ENCODE data around the gene FOSL2.

Gene FOSL2

GRCh38 chr2:28357948-28358667, 34.5 kb upstream of the FOSL2 start:
- no peaks in the 10 kb centered on the region for H3K9me3 ChIP-seq (ENCODE audit: insufficient read depth, low read depth, low read length)
- H3K9ac ChIP-seq (ENCODE audit: low read depth, low read length) = no peak overlapping the region
- H3K27ac ChIP-seq (ENCODE audit: low read depth, low read length) = no peak overlapping the region
- no peaks in the 10 kb centered on the region for H3K4me1 ChIP-seq (ENCODE audit: insufficient read depth, low read length)
- no peaks in the 10 kb centered on the region for H3K27me3 ChIP-seq (ENCODE audit: insufficient read depth, low read length)
- H3K4me3 ChIP-seq (ENCODE audit: low read length) = no peak overlapping the region
- H3K36me3 ChIP-seq (ENCODE audit: insufficient read depth, low read length) = no peaks in the 10 kb centered on the region
- 90% methylated on average over 18 of the region's 19 CpGs for WGBS

- no peaks in the 10 kb centered on the region for H3K9me3 ChIP-seq (ENCODE audit: insufficient read depth, low read depth, low read length)
- WGBS = 94% methylated on average over 7 of the region's 7 CpGs
- H3K4me3 ChIP-seq (ENCODE audit: low read length) = no peak overlapping the region
- H3K9ac ChIP-seq (ENCODE audit: low read depth, low read length) = no peak overlapping the region
- no peaks in the 10 kb centered on the region for H3K4me1 ChIP-seq (ENCODE audit: insufficient read depth, low read length)
- H3K36me3 ChIP-seq (ENCODE audit: insufficient read depth, low read length) = no peaks in the 10 kb centered on the region
- H3K27me3 ChIP-seq (ENCODE audit: insufficient read depth, low read length) = no peaks in the 10 kb centered on the region
- no peak overlapping the region for H3K27ac ChIP-seq (ENCODE audit: low read depth, low read length)
These were observed 33.9 kb upstream of the FOSL2 start for GRCh38 chr2:28358668-28359201.

GRCh38 chr2:28359222-28360057, 33.2 kb upstream of the FOSL2 start:
- no peaks in the 10 kb centered on the region for H3K36me3 ChIP-seq (ENCODE audit: insufficient read depth, low read length)
- no peaks in the 10 kb centered on the region for H3K4me1 ChIP-seq (ENCODE audit: insufficient read depth, low read length)

GRCh38 chr2:28360058-28360717, 32.5 kb upstream of the FOSL2 start:
- Histone ChIP-seq H3K36me3 (ENCODE audit: insufficient read depth, low read length) (no peaks in the 10 kb centered on the region), H3K27ac (ENCODE audit: low read depth, low read length) (no peak overlapping the region), H3K27me3 (ENCODE audit: insufficient read depth, low read length) (no peaks in the 10 kb centered on the region), H3K4me3 (ENCODE audit: low read length) (no peak overlapping the region), H3K4me1 (ENCODE audit: insufficient read depth, low read length) (no peaks in the 10 kb centered on the region), H3K9ac (ENCODE audit: low read depth, low read length) (no peak overlapping the region), H3K9me3 (ENCODE audit: insufficient read depth, low read depth, low read length) (no peaks in the 10 kb centered on the region)
- WGBS = 91% methylated on average over 16 of the region's 16 CpGs

More at GRCh38 chr2:28359222-28360057, 33.2 kb upstream of the FOSL2 start:
- Histone ChIP-seq H3K27me3 (ENCODE audit: insufficient read depth, low read length) (no peaks in the 10 kb centered on the region), H3K4me3 (ENCODE audit: low read length) (no peak overlapping the region), H3K9me3 (ENCODE audit: insufficient read depth, low read depth, low read length) (no peaks in the 10 kb centered on the region), H3K27ac (ENCODE audit: low read depth, low read length) (no peak overlapping the region), H3K9ac (ENCODE audit: low read depth, low read length) (no peak overlapping the region)
- WGBS = 87% methylated on average over 28 of the region's 28 CpGs

- Histone ChIP-seq H3K27ac (ENCODE audit: low read depth, low read length) (no peak overlapping the region), H3K4me3 (ENCODE audit: low read length) (no peak overlapping the region), H3K36me3 (ENCODE audit: insufficient read depth, low read length) (no peaks in the 10 kb centered on the region), H3K4me1 (ENCODE audit: insufficient read depth, low read length) (no peaks in the 10 kb centered on the region), H3K9ac (ENCODE audit: low read depth, low read length) (no peak overlapping the region), H3K27me3 (ENCODE audit: insufficient read depth, low read length) (no peaks in the 10 kb centered on the region), H3K9me3 (ENCODE audit: insufficient read depth, low read depth, low read length) (no peaks in the 10 kb centered on the region)
- 76% methylated on average over 12 of the region's 12 CpGs for WGBS
These were observed 31.9 kb upstream of the FOSL2 start for GRCh38 chr2:28360718-28361293.

- 80% methylated on average over 12 of the region's 12 CpGs for WGBS
- Histone ChIP-seq H3K36me3 (ENCODE audit: insufficient read depth, low read length) (no peaks in the 10 kb centered on the region), H3K27me3 (ENCODE audit: insufficient read depth, low read length) (no peaks in the 10 kb centered on the region), H3K4me1 (ENCODE audit: insufficient read depth, low read length) (no peaks in the 10 kb centered on the region), H3K9ac (ENCODE audit: low read depth, low read length) (no peak overlapping the region), H3K9me3 (ENCODE audit: insufficient read depth, low read depth, low read length) (no peaks in the 10 kb centered on the region), H3K27ac (ENCODE audit: low read depth, low read length) (no peak overlapping the region), H3K4me3 (ENCODE audit: low read length) (no peak overlapping the region)
These were observed 30.5 kb upstream of the FOSL2 start for GRCh38 chr2:28361991-28362710.

- no peaks in the 10 kb centered on the region for H3K36me3 ChIP-seq (ENCODE audit: insufficient read depth, low read length)
- H3K9ac ChIP-seq (ENCODE audit: low read depth, low read length) = no peak overlapping the region
- no peak overlapping the region for H3K4me3 ChIP-seq (ENCODE audit: low read length)
- no peaks in the 10 kb centered on the region for H3K9me3 ChIP-seq (ENCODE audit: insufficient read depth, low read depth, low read length)
- no peak overlapping the region for H3K27ac ChIP-seq (ENCODE audit: low read depth, low read length)
- WGBS = 52% methylated on average over 15 of the region's 15 CpGs
- H3K4me1 ChIP-seq (ENCODE audit: insufficient read depth, low read length) = no peaks in the 10 kb centered on the region
- no peaks in the 10 kb centered on the region for H3K27me3 ChIP-seq (ENCODE audit: insufficient read depth, low read length)
These were observed 29.6 kb upstream of the FOSL2 start for GRCh38 chr2:28362991-28363521.

- whole genome bisulfite sequencing = 83% methylated on average over 11 of the region's 11 CpGs
- H3K9me3 ChIP-seq (ENCODE audit: insufficient read depth, low read depth, low read length) = no peaks in the 10 kb centered on the region
- no peak overlapping the region for H3K27ac ChIP-seq (ENCODE audit: low read depth, low read length)
- no peaks in the 10 kb centered on the region for H3K36me3 ChIP-seq (ENCODE audit: insufficient read depth, low read length)
- H3K4me3 ChIP-seq (ENCODE audit: low read length) = no peak overlapping the region
- no peaks in the 10 kb centered on the region for H3K4me1 ChIP-seq (ENCODE audit: insufficient read depth, low read length)
- H3K27me3 ChIP-seq (ENCODE audit: insufficient read depth, low read length) = no peaks in the 10 kb centered on the region
- no peak overlapping the region for H3K9ac ChIP-seq (ENCODE audit: low read depth, low read length)
These were observed 28.9 kb upstream of the FOSL2 start for GRCh38 chr2:28363686-28364280.

GRCh38 chr2:28364610-28365009, 28.0 kb upstream of the FOSL2 start:
- no peaks in the 10 kb centered on the region for H3K4me1 ChIP-seq (ENCODE audit: insufficient read depth, low read length)
- no peaks in the 10 kb centered on the region for H3K9me3 ChIP-seq (ENCODE audit: insufficient read depth, low read depth, low read length)
- no peak overlapping the region for H3K4me3 ChIP-seq (ENCODE audit: low read length)
- 87% methylated on average over 3 of the region's 3 CpGs for WGBS
- no peaks in the 10 kb centered on the region for H3K27me3 ChIP-seq (ENCODE audit: insufficient read depth, low read length)
- no peaks in the 10 kb centered on the region for H3K36me3 ChIP-seq (ENCODE audit: insufficient read depth, low read length)
- H3K9ac ChIP-seq (ENCODE audit: low read depth, low read length) = no peak overlapping the region
- no peak overlapping the region for H3K27ac ChIP-seq (ENCODE audit: low read depth, low read length)

- H3K4me3 ChIP-seq (ENCODE audit: low read length) = no peak overlapping the region
- no peaks in the 10 kb centered on the region for H3K27me3 ChIP-seq (ENCODE audit: insufficient read depth, low read length)
- H3K9me3 ChIP-seq (ENCODE audit: insufficient read depth, low read depth, low read length) = no peaks in the 10 kb centered on the region
- H3K9ac ChIP-seq (ENCODE audit: low read depth, low read length) = no peak overlapping the region
- H3K4me1 ChIP-seq (ENCODE audit: insufficient read depth, low read length) = no peaks in the 10 kb centered on the region
- H3K27ac ChIP-seq (ENCODE audit: low read depth, low read length) = no peak overlapping the region
- WGBS = 92% methylated on average over 8 of the region's 8 CpGs
- no peaks in the 10 kb centered on the region for H3K36me3 ChIP-seq (ENCODE audit: insufficient read depth, low read length)
These were observed 27.5 kb upstream of the FOSL2 start for GRCh38 chr2:28365158-28365557.
